HG02623 (cell line): ENCODE results near the gene RFX5.
"Not testable (repeated sequence)": the region's sequence is repeated elsewhere in the genome, so short reads cannot be mapped to it uniquely, and the experiment has no call there.

Experiments
- ATAC-seq: cut with Tn5 transposase; IDR thresholded peaks from one replicate; pipeline ENCODE4 v1.9.1; 2021; ENCODE audit warnings: moderate library complexity; ENCODE audit not compliant: unreplicated experiment

The RFX5 gene

GRCh38 chr1:151346769-151347522 is at the start of gene RFX5:
Gene RFX5 (minus strand): TSS chr1:151347252. CDS start chr1:151346320, 932 bp downstream.
- peak; percentile 91 for ATAC-seq

- ATAC-seq = not testable (repeated sequence)
These were observed 49.2 kb upstream of the RFX5 start for GRCh38 chr1:151396265-151396664.

DNA sequence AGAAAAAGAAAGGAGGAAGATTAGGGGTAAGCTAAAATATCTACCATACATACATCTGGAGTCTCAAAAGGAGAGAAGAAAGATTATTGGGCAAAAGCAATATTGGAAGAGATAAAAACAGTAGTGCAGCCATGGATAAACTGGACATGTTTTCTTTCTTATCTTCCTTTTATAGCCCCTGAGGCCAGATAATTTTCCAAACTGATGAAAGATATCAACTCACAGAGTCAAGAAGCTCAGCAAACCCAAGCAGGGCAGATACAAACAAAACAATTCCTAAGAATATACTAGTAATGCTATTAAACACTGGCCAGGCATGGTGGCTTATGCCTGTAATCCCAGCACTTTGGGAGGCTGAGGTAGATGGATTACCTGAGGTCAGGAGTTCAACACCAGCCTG is 46.5 kb upstream of the RFX5 start:
- ATAC-seq = no peak

DNA sequence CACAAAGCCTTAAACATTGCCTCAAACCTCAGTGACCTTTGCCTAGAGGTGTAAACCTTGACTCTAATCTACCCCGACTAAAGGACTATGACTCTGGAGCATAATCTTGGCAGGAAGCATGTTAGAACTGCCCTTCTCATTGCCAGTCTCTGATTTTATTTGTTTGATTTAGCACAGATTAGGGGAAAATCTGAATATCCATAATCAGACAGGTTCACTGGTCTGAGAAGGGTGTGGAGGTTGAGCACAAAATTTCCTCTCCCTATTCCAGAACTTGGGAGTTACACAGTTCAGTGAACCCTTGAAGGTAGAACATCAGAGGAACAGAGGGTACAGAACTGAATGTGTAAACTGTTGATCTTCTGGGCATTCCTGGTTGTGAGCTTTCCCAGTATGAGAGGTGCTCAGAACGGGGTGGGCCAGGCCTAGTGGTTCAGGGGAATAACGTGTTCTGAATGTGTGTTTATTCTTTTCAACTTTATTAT is 44.1 kb upstream of the RFX5 start:
- no peak for ATAC-seq

DNA sequence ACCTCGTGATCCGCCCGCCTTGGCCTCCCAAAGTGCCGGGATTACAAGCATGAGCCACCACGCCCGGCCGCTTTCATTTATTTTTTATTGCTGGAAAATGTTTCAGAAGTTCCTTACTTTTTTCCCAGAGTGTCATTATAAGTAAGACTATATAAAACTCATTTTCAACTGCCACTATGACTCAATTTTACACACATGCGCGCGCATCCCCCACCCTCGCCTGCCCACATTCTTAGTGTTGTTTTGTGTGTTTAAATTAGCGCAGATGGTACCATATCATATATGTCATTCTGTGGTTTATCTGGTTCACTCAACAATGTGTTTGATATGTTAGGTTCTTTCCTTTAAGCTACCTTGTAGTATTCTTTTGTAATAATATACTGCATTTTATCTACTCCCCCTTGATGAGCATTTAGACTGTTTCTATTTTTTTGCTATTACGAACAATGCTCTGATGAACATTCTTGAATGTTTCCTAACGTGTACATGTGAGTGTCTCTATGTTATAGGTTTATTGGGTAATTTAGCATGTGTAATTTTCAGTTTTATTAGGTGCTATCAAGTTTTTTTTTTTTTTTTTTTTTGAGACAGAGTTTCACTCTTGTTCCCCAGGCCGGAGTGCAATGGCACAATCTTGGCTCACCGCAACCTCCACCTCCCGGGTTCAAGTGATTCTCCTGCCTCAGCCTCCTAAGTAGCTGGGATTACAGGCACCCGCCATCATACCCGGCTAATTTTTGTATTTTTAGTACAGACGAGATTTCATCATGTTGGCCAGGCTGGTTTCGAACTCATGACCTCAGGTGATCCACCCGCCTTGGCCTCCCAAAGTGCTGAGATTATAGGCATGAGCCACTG is 43.4 kb upstream of the RFX5 start:
- not testable (repeated sequence) for ATAC-seq

- no peak for ATAC-seq
These were observed 39.0 kb upstream of the RFX5 start for GRCh38 chr1:151386002-151386401.

GRCh38 chr1:151384584-151384983 is 37.5 kb upstream of the RFX5 start:
- ATAC-seq = no peak

DNA sequence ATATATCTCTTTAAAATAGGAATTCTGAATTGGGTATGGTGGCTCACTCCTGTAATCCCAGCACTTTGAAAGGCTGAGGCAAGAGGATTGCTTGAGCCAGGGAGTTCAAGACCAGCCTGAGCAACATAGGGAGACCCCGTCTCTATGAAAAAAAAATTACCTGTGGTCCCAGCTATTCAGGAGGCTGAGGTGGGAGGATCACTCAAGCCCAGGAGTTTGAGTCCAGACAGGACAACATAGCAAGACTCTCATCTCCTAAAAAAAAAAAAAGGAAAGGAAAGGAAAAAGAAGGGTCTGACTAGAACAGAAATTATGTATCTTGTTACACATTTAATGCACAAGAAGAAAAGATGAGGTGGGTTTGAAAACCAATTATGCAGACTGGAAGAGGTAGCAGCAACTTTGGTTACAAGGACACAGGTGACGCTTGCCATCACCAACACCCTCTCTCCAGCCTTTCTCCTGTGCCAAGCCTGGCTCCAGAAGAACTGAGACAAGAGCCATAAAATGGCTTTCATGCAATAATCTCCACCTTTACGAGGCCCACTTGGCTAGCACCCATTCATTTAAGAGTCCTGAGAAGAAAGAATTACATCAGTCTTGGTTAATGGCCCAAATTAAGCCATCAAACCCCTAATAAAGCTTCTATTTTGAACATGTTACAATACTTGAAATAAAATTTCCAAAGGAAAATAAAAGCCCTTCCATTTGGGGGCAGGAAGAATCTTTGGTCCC is 30.3 kb upstream of the RFX5 start:
- ATAC-seq = no peak

- no peak for ATAC-seq
These were observed 26.1 kb upstream of the RFX5 start for GRCh38 chr1:151373196-151373595.

- ATAC-seq = no peak
These were observed 25.2 kb upstream of the RFX5 start, which contains the start of gene SELENBP1 for GRCh38 chr1:151372058-151372934. Gene SELENBP1 (minus strand): TSS chr1:151372705. CDS start chr1:151372641, 64 bp downstream.

DNA sequence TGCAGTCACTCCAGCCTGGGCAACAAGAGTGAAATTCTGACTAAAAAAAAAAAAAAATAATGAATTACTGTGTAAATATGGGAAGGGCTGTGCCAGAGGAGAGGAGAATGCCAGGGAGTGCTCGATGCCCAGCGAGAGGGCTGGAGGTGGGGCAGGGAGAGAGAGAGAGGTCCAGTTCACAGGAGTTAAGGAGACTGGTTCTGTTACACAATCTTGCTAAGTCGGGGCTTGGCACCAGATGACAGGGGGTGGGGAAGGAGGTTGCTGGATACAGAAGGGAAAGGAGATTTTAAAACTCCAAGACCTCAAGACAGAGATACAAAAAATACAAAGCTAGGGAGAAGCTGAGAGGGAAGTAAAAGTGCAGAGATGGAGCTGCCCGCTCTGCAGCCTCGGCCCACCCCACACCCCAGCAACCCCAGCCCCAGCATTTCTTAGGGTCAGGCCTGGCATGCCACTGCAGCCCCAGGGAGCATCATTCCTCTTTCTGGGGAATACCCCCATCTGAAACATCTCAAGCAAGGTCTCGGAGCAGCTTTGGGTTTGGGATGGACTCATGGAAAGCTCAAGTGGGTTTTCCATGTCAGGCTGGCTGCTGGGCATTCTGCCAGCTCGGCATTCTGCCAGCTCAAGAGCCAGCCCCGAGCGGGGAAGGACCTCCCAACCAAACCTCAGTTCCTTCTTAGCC is 24.5 kb upstream of the RFX5 start:
- ATAC-seq = no peak

GRCh38 chr1:151370211-151370911 is 23.3 kb upstream of the RFX5 start:
- no peak for ATAC-seq

DNA sequence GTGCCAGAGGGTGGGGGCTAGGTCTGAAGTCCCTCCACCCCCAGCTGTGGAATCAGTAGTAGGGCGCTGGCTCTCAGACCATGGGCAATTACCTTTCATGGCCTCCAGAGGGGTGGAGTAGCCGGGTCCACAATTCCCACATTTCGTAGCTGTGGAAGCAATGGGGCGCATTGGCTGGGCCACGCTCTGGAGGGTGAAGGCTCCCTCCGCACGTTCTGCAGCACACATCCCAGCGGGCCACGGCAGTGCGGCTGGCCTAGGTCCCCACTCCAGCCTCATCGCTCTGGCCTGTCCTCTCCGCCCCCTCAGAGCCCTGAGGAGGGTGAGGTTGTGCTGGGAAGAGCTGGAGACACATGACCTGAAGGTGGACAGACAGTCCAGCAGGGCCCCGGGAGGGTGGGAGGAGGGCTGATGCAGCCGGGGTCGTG is 22.6 kb upstream of the RFX5 start:
- ATAC-seq = no peak

- no peak for ATAC-seq
These were observed 22.2 kb upstream of the RFX5 start for GRCh38 chr1:151369302-151369610.

- no peak for ATAC-seq
These were observed 21.6 kb upstream of the RFX5 start for GRCh38 chr1:151368393-151369301.

DNA sequence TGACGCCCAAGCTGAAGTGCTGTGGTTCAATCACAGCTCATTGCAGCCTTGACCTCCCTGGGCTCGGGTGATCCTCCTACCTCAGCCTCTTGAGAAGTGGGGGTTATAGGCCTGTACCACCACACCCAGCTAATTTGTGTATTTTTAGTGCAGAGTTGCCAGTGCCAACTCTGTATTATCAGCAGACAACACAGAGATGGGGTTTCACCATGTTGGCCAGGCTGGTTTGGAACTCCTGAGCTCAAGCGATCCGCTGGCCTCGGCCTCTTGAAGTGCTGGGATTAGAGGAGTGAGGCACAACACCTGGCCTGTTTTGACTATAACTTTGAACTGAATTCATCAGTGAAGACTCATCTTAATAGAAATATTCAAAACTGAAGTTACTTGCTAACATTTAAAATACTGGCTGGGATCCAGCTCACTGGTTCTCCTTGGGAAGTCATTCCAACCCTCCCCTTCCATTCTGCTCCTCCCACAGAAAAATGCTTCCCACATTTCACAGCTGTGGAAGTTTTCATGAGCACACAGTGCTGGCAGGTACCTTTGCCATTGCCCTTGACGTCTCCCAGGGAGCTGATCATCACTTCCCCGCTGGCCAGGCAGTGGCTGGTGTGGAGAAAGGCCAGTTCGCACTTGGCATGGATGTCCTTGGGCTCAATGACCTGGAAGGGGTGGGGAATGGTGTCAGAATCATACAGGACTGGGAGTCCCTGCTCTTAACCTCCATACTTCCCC is 20.8 kb upstream of the RFX5 start:
- ATAC-seq = no peak

GRCh38 chr1:151364996-151365395 is 17.9 kb upstream of the RFX5 start:
- ATAC-seq = no peak
